Fibroblast of gingiva (primary cell): ENCODE measurements around the gene DACT2.
"Not testable (repeated sequence)": the region's sequence is repeated elsewhere in the genome, so short reads cannot be mapped to it uniquely, and the experiment has no call there.

Source experiments
- DNase-seq: peaks from one replicate; pipeline ENCODE4 v3.0.0-alpha.2; 2011; ENCODE audit warnings: low read depth

DACT2 gene

DNA sequence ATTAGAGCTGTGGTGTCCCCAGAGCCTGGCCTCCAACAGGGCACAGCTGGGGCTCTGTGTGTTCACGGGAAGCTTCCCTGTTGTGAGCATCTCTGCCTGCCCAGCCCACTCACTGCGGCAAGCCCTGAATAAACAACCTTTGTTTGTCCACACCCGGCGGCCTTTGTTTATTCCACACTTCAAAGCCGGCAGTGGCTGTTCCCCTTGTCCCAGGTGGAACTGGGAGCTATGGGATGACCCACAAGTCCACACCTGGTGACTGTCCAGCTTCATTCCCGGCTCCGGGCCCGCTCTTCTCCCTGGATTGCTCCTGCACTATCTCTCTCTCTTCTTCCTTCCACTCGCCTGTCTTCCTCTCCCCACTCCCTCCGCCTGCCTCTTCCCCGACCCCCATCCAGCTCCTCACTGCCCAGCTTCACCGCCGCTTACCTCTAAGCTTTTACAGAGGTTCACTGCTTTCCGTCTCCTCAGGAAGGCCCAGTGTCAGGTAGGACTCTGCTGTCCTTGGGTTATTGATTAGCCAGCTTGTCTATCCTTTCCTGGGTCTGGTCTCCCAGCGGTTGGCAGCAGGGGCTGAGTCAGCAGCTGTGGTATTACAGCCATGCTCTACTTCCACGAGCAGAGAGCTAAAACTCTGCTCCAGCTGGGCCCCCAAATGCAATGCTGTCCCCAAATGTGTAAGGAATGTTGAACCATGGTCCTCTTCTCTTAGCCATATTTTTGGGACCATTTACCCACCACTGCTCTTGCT, 17.8 kb downstream of the DACT2 start:
- DNase-seq = no peak

GRCh38 chr6:168300975-168301647, 18.5 kb downstream of the DACT2 start:
- DNase-seq = no peak

GRCh38 chr6:168299541-168300511, 19.8 kb downstream of the DACT2 start:
- no peak for DNase-seq

GRCh38 chr6:168297643-168298042, 21.9 kb downstream of the DACT2 start:
- no peak for DNase-seq

- DNase-seq = no peak
Measured at GRCh38 chr6:168294901-168295300, 24.7 kb downstream of the DACT2 start.

- no peak for DNase-seq
Measured at GRCh38 chr6:168293636-168294530, 25.7 kb downstream of the DACT2 start.

- no peak for DNase-seq
Measured at GRCh38 chr6:168292826-168293225, 26.8 kb downstream of the DACT2 start.

- no peak for DNase-seq
Measured at GRCh38 chr6:168291450-168291849, 28.1 kb downstream of the DACT2 start.

DNA sequence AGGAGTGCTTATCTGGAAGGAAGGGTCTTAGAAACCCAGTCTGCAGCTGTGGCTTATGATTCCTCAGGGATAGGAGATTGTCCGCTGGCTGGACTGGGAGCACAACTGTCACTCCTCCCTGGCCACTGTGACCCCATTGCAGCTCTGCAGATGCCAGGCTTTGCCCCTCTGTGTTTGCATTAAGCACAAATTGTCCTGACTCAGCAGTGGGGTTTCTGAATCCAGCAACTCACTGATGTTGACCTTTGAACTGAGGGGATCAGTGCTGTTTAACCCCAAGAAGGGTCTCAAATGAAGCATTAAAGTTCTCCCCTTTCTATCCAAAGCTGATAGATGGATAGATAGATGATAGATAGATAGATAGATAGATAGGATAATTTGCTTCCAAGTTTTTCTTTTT, 29.5 kb downstream of the DACT2 start:
- no peak for DNase-seq

DNA sequence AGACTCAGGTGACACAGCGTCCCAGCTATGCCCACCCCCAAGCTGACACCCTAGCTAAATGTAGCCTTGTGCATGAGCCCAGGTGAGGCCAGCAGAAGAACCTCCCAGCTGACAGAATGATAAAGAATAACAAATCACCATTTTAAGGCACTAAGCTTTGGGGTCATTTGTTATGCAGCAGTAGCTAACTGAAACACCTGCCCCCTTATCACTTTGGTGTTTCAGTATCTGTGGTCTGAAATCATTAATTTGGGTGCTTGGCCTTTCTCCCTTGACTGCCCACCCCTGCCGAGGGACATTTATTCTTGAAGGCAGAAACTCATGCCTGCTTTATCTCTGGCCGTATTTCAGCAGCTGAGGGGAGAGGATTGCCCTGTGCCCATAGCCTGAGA, 30.0 kb downstream of the DACT2 start:
- DNase-seq = no peak

- DNase-seq = no peak
Measured at GRCh38 chr6:168288781-168289570, 30.6 kb downstream of the DACT2 start.

GRCh38 chr6:168287460-168287859, 32.1 kb downstream of the DACT2 start:
- not testable (repeated sequence) for DNase-seq

- DNase-seq = not testable (repeated sequence)
Measured at GRCh38 chr6:168286771-168287446, 32.7 kb downstream of the DACT2 start.

DNA sequence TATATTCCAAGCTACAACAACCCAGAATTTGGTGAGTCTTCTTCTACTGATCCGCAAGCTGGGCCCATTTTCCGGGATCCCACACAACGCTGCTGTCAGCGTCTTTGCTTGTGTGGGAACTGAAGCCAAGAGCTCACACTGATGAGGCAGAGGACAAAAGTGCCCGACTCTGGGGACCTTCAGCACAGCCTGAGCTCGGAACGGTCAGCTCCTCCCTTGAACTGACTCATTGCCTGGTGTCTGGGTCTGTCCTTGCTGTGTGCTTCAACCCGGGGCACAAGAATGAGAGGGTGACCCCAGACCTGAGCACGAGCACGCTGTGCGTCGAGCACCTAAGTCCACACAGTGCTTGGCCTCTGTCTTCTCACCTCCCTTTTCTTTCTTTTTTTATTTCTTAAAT, 33.5 kb downstream of the DACT2 start:
- no peak for DNase-seq

DNA sequence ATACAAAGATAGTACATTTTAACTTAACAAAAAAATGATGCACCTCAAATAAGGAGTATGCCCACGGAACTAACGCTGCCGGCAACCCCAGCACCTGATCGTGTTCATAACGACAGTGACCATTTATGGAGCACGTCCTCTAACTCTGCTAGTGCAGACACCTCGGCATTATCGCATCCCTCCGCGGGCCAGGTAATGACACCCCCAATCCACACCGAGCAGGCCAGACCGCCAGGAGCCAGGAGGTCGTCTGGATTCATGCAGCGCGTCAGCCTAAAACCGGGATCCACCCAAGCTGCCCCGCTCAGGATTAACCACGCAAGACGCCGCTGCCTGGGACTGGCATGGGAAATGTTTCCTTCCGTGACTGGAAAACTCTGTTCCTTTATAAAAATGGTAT, 34.1 kb downstream of the DACT2 start:
- no peak for DNase-seq

DNA sequence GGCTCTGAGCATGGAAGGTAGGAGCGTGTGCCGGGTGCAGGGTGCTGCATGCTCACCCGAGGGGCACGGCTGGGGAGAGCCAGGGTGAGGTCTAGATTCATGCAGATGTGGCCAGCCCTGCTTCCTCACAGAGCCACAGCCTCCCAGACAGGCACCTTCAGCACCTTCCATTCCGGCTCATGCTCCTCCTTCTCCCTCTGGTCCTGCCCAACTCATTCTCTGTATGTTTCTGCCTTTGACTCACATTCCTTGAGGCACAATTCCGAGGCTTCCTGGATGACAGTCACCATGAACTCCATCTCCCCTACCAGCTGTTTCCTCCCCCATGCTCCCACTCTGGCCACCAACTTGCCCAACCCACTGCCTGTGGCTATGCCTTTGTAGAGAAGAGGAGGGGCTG, 35.4 kb downstream of the DACT2 start:
- DNase-seq = no peak

DNA sequence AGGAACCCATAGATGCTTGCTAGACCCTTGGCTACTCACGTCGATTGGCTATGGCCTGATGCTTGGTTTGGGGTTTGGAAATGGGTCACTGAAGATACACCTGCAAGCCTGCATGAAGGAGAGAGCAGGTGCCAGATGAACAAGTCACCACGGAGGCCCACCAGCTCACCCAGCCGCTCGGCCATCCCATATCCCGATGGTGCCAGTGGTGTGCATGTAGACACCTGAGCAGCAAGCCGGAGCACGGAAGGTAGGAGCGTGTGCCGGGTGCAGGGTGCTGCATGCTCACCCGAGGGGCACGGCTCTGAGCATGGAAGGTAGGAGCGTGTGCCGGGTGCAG, 35.9 kb downstream of the DACT2 start:
- no peak for DNase-seq

GRCh38 chr6:168282985-168283685, 36.4 kb downstream of the DACT2 start:
- DNase-seq = no peak

DNA sequence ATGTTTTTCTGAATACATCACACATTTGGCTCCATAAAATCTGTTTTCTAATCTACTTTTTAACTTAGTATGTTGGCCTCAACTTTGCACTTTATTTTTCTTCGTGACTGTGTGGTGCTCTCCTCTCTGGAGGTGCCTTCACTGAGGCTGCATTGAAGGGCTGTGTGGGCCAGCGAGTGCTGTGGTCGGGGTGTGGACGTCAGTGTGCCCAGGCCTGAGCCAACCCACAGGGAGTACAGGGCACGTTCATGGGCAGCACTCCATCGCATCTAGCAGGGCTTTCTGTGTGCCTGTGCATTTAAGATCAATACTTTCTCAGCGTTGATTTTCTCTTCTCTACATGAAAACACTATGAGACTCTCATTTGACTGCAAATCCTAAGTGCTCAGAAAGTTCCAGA, 37.8 kb downstream of the DACT2 start:
- DNase-seq = no peak

- DNase-seq = not testable (repeated sequence)
Measured at GRCh38 chr6:168281314-168281713, 38.3 kb downstream of the DACT2 start.
